Measurements from ENCODE around the gene GRM1. TPM values are rescaled to one million over a fixed set of nuclear protein-coding genes. Genes with fewer than 3 reads are reported as not detected.

GRM1 gene
- total RNA-seq, 1 donor from 2014 or later = 0.39 TPM

- no peaks in the 10 kb centered on the region for H3K9me3 Mint-ChIP-seq
- no peak overlapping the region for H3K27ac Mint-ChIP-seq
- TF ChIP-seq, protein P1, sequence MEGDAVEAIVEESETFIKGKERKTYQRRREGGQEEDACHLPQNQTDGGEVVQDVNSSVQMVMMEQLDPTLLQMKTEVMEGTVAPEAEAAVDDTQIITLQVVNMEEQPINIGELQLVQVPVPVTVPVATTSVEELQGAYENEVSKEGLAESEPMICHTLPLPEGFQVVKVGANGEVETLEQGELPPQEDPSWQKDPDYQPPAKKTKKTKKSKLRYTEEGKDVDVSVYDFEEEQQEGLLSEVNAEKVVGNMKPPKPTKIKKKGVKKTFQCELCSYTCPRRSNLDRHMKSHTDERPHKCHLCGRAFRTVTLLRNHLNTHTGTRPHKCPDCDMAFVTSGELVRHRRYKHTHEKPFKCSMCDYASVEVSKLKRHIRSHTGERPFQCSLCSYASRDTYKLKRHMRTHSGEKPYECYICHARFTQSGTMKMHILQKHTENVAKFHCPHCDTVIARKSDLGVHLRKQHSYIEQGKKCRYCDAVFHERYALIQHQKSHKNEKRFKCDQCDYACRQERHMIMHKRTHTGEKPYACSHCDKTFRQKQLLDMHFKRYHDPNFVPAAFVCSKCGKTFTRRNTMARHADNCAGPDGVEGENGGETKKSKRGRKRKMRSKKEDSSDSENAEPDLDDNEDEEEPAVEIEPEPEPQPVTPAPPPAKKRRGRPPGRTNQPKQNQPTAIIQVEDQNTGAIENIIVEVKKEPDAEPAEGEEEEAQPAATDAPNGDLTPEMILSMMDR (conservative IDR thresholded peaks at IDR 0.05) = no peak
- H3K4me1 Mint-ChIP-seq (ENCODE audit: unreplicated experiment) = no peaks in the 10 kb centered on the region
- no peaks in the 10 kb centered on the region for H3K36me3 Mint-ChIP-seq
- H3K4me3 Mint-ChIP-seq = no peak overlapping the region
- DNase-seq (ENCODE audit: extremely low spot score, unreplicated experiment) = no peak
- H3K27me3 Mint-ChIP-seq = no peaks in the 10 kb centered on the region
These were observed 42.9 kb downstream of the GRM1 start for GRCh38 chr6:146071781-146072180.

GRCh38 chr6:146077992-146078391 lies 49.1 kb downstream of the GRM1 start:
- Mint-ChIP-seq H3K36me3 (no peaks in the 10 kb centered on the region), H3K4me3 (no peak overlapping the region), H3K27me3 (peaks cover 3% of the 10 kb centered on the region), H3K27ac (no peak overlapping the region), H3K9me3 (no peaks in the 10 kb centered on the region), H3K4me1 (ENCODE audit: unreplicated experiment) (no peaks in the 10 kb centered on the region)
- DNase-seq (ENCODE audit: extremely low spot score, unreplicated experiment) = no peak
- TF ChIP-seq, protein P1 (conservative IDR thresholded peaks at IDR 0.05) = no peak

DNA sequence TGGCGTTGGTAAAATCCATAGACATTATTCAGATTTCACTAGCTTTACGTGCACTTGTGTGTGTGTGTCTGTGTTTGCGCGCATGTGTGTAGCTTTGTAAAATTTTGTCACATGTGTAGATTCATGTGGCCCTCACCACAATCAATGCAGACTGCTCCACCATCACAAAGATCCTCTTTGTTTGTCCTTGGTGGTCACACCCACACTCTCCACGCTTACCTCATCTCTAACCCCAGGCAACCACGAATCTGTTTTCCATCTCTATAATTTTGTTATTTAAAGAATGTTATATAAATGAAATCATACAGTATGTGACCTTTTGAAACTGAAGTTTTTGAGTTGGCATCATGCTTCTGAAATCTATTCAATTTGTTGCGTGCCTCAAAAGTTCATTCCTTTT lies 58.5 kb downstream of the GRM1 start:
- DNase-seq (ENCODE audit: extremely low spot score, unreplicated experiment) = no peak
- H3K27ac Mint-ChIP-seq = no peak overlapping the region

GRCh38 chr6:146090474-146090873 lies 61.6 kb downstream of the GRM1 start:
- no peak for DNase-seq (ENCODE audit: extremely low spot score, unreplicated experiment)
- Mint-ChIP-seq H3K27ac (no peak overlapping the region), H3K36me3 (no peaks in the 10 kb centered on the region), H3K4me3 (no peak overlapping the region), H3K9me3 (no peaks in the 10 kb centered on the region), H3K27me3 (no peaks in the 10 kb centered on the region), H3K4me1 (ENCODE audit: unreplicated experiment) (no peaks in the 10 kb centered on the region)
- TF ChIP-seq, protein P1 (conservative IDR thresholded peaks at IDR 0.05) = no peak

More for the DNA sequence above, 58.5 kb downstream of the GRM1 start:
- H3K4me1 Mint-ChIP-seq (ENCODE audit: unreplicated experiment) = no peaks in the 10 kb centered on the region
- no peak overlapping the region for H3K4me3 Mint-ChIP-seq
- H3K36me3 Mint-ChIP-seq = no peaks in the 10 kb centered on the region
- H3K27me3 Mint-ChIP-seq = peaks cover 3% of the 10 kb centered on the region
- no peaks in the 10 kb centered on the region for H3K9me3 Mint-ChIP-seq
- TF ChIP-seq, protein P1 (conservative IDR thresholded peaks at IDR 0.05) = no peak

- TF ChIP-seq, protein P1 (conservative IDR thresholded peaks at IDR 0.05) = no peak
- no peaks in the 10 kb centered on the region for H3K4me1 Mint-ChIP-seq (ENCODE audit: unreplicated experiment)
- no peak overlapping the region for H3K4me3 Mint-ChIP-seq
- no peaks in the 10 kb centered on the region for H3K36me3 Mint-ChIP-seq
- no peaks in the 10 kb centered on the region for H3K27me3 Mint-ChIP-seq
- H3K27ac Mint-ChIP-seq = no peak overlapping the region
- DNase-seq (ENCODE audit: extremely low spot score, unreplicated experiment) = no peak
- no peaks in the 10 kb centered on the region for H3K9me3 Mint-ChIP-seq
These were observed 64.3 kb downstream of the GRM1 start for GRCh38 chr6:146092961-146093686.
